Coronary artery (tissue), 2 donors: ENCODE measurements around the gene SOBP.

ENCODE experiments used
- DNase-seq: peaks from one replicate; pipeline ENCODE4 v3.0.0-alpha.2; 2017; ENCODE audit warnings: low spot score
- H3K27ac ChIP-seq, 2 donors: fragments of 200-600 bp; sonication (generic); one replicate each; pipeline ENCODE4 v1.5.1; 2016 to 2019
- H3K4me3 ChIP-seq: fragments of 200-600 bp; sonication (generic); 2 replicates; pipeline ENCODE4 v1.5.1; 2016; ENCODE audit warnings: mild to moderate bottlenecking, moderate library complexity
- TF ChIP-seq, protein P1 (sequence below): fragments of 200-600 bp; sonication (generic); IDR thresholded peaks from one replicate; pipeline ENCODE4 v1.5.1; 2019; ENCODE audit warnings: antibody characterized with exemption

Gene SOBP

GRCh38 chr6:107603006-107603370 is 113.1 kb downstream of the SOBP start:
- TF ChIP-seq, protein P1, sequence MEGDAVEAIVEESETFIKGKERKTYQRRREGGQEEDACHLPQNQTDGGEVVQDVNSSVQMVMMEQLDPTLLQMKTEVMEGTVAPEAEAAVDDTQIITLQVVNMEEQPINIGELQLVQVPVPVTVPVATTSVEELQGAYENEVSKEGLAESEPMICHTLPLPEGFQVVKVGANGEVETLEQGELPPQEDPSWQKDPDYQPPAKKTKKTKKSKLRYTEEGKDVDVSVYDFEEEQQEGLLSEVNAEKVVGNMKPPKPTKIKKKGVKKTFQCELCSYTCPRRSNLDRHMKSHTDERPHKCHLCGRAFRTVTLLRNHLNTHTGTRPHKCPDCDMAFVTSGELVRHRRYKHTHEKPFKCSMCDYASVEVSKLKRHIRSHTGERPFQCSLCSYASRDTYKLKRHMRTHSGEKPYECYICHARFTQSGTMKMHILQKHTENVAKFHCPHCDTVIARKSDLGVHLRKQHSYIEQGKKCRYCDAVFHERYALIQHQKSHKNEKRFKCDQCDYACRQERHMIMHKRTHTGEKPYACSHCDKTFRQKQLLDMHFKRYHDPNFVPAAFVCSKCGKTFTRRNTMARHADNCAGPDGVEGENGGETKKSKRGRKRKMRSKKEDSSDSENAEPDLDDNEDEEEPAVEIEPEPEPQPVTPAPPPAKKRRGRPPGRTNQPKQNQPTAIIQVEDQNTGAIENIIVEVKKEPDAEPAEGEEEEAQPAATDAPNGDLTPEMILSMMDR: no peak
- Histone ChIP-seq H3K27ac (no peak overlapping the region), H3K4me3 (no peak overlapping the region)
- no peak for DNase-seq

DNA sequence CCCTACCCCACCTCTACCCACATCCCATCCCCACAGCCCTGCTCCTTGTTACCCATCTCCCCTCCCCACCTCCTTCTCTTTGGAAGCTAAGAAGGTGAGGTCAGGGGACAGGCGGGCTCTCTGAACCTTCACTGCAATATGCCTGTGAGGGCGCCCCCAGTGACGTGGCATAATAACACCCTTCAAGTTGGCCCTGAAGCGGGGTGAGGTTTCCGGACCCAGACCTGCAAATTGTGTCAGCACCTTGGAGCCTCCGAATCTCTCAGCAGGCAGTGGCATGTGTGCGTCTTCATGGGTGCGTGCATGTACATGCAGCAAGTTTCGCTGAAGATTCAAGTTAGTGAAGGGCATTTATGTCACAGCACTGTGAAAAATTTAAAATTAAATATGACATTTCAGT is 114.6 kb downstream of the SOBP start:
- Histone ChIP-seq H3K4me3 (no peak overlapping the region), H3K27ac (no peak overlapping the region)
- DNase-seq: no peak
- TF ChIP-seq, protein P1: no peak

DNA sequence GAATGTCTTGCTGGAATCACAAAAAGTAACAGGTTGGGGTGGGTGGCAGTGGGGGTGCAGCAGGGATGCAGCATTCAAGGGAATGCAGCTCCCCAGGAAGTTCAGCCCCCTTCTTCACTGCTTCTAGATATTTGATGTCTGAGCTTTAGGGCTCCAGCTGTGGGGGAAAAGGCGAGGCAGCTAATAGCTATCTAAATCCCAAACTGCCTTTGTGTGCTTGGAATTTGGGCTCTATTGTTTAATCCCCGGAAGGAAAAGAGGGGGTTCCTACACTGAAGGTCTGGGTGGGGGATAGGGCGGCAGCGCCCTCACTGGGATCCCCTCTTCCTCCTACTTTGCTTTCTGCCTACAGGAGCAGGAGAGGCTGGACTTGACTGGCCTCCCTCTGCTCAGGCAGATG is 116.5 kb downstream of the SOBP start:
- no peak overlapping the region for H3K27ac ChIP-seq
- TF ChIP-seq, protein P1: no peak
- no peak for DNase-seq
- no peak overlapping the region for H3K4me3 ChIP-seq

- no peak overlapping the region for H3K4me3 ChIP-seq
- TF ChIP-seq, protein P1: no peak
- DNase-seq: no peak
- H3K27ac ChIP-seq: no peak overlapping the region
Observed at GRCh38 chr6:107607116-107607515, 117.2 kb downstream of the SOBP start.

GRCh38 chr6:107611094-107611810 is 121.3 kb downstream of the SOBP start:
- TF ChIP-seq, protein P1: no peak
- Histone ChIP-seq H3K4me3 (peak overlapping the region; percentile 7), H3K27ac (no peak overlapping the region)
- no peak for DNase-seq

DNA sequence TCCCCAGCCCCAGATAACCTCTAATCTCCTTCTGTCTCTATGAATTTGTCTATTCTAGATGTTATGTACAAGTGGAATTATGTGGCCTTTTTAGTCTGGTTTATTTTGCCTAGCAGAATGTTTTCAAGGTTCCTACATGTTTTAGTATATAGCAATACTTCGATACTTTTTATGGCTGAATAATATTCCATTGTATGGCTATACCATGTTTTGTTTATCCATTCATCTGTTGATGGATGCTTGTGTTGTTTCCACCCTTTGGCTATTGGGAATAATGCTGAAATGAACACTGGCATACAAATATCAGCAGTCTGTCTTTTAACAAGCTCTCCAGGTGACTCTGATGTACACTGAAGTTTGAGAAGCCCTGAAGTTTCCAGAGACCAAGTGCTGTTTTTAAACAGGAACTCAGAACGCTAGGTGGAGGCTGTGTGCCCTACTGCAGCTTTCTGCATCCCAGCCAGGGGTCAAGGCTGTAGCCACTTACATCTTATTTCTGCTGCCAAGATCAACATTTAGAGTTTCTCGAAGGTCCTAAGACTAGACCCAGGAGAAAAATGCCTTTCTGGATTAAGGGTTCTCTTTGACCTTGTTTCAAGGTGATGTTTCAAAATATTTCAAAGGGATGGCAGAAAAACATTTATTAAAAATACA is 123.0 kb downstream of the SOBP start:
- no peak for DNase-seq
- Histone ChIP-seq H3K4me3 (no peak overlapping the region), H3K27ac (no peak overlapping the region)
- TF ChIP-seq, protein P1: no peak
